A673 (cell line): ENCODE results near the gene TRMT11. TPM values are rescaled to one million over a fixed set of nuclear protein-coding genes. Genes with fewer than 3 reads are reported as not detected.
A peak's percentile ranks its signal among the peaks of the same experiment; 100 is the strongest.

Experiments used
- BruUV-seq: library from RNA; stranded (reverse); fragments of 400-500 nt; replicated peaks from 2 replicates; lab custom pipeline; 2021; lab: Mats Ljungman, UMichigan
- CTCF ChIA-PET: fragments of 300-600 bp; sonication (Branson Sonifier 250); formaldehyde crosslinking; loops from one replicate; lab custom pipeline; 2022; ENCODE audit warnings: antibody characterized with exemption; lab: Charles Lee
- POLR2A ChIA-PET: fragments of 300-600 bp; sonication (Branson Sonifier 250); formaldehyde crosslinking; loops from one replicate; lab custom pipeline; 2022; ENCODE audit warnings: antibody characterized with exemption; ENCODE audit not compliant: low non-redundant PET; lab: Charles Lee
- DNase-seq: peaks from one replicate; pipeline ENCODE4 v3.0.0-alpha.2; 2015; ENCODE audit warnings: low spot score
- H3K27ac ChIP-seq: fragments of 200-600 bp; sonication (generic); 2 replicates; pipeline ENCODE4 v1.5.1; 2016; ENCODE audit warnings: mixed run types, low read depth, mild to moderate bottlenecking, mixed read lengths, antibody characterized with exemption, low read length; ENCODE audit not compliant: poor library complexity, severe bottlenecking
- H3K27me3 ChIP-seq: fragments of 200-600 bp; sonication (generic); replicated peaks from 2 replicates; pipeline ENCODE4 v1.6.1; 2017; ENCODE audit warnings: mixed run types, low read depth, mild to moderate bottlenecking, mixed read lengths, antibody characterized with exemption, low read length; ENCODE audit not compliant: insufficient read depth, poor library complexity
- H3K36me3 ChIP-seq: fragments of 200-600 bp; sonication (generic); 2 replicates; pipeline ENCODE4 v1.6.1; 2016; ENCODE audit warnings: mixed run types, mild to moderate bottlenecking, mixed read lengths, antibody characterized with exemption, low read length; ENCODE audit not compliant: insufficient read depth, poor library complexity, severe bottlenecking
- H3K4me1 ChIP-seq: fragments of 200-600 bp; sonication (generic); 2 replicates; pipeline ENCODE4 v1.6.1; 2017; ENCODE audit warnings: mixed run types, mild to moderate bottlenecking, mixed read lengths, antibody characterized with exemption, low read length; ENCODE audit not compliant: insufficient read depth, poor library complexity, severe bottlenecking
- H3K4me3 ChIP-seq: fragments of 200-600 bp; sonication (generic); 2 replicates; pipeline ENCODE4 v1.5.1; 2016; ENCODE audit warnings: low read depth, mixed run types, mild to moderate bottlenecking, mixed read lengths, low read length; ENCODE audit not compliant: poor library complexity, severe bottlenecking
- H3K9me3 ChIP-seq: fragments of 200-600 bp; sonication (generic); 2 replicates; pipeline ENCODE4 v1.6.1; 2016; ENCODE audit warnings: mixed run types, low read depth, mild to moderate bottlenecking, mixed read lengths, antibody characterized with exemption, low read length; ENCODE audit not compliant: poor library complexity, severe bottlenecking
- CTCF ChIP-seq: fragments of 300-800, 200-600 bp; sonication (generic); conservative IDR thresholded peaks from 2 replicates; pipeline ENCODE4 v1.5.1; 2017; ENCODE audit warnings: low read depth, mild to moderate bottlenecking, antibody characterized with exemption, low read length, moderate library complexity, mixed read lengths
- EZH2 ChIP-seq: fragments of 200-600 bp; sonication (generic); IDR thresholded peaks from 2 replicates; pipeline ENCODE4 v1.6.1; 2017; ENCODE audit warnings: borderline replicate concordance, low read depth, mild to moderate bottlenecking, mixed read lengths, antibody characterized with exemption, low read length; ENCODE audit not compliant: poor library complexity, severe bottlenecking
- intact Hi-C: fragments of 100-400 bp; cut with micrococcal nuclease; formaldehyde crosslinking; loops from one replicate; pipeline ENCODE4 v1.10.0; 2022; ENCODE audit not compliant: unreplicated experiment
- total RNA-seq: library from RNA; stranded (reverse); gene quantifications from 2 replicates; pipeline ENCODE4 v1.2.3, GENCODE V29; 2021

The TRMT11 gene
- total RNA-seq, 1 experiment from 2014 or later, result 29.1 TPM

GRCh38 chr6:125952764-125953501 is 33.4 kb upstream of the TRMT11 start:
- Histone ChIP-seq H3K4me1 (peaks cover 8% of the 10 kb centered on the region), H3K4me3 (no peak overlapping the region), H3K27me3 (no peaks in the 10 kb centered on the region), H3K9me3 (no peaks in the 10 kb centered on the region), H3K27ac (no peak overlapping the region), H3K36me3 (no peaks in the 10 kb centered on the region)
- intact Hi-C loops, result no loop called here
- peak; percentile 60 for DNase-seq
- ChIA-PET POLR2A (no interaction called here), CTCF (interaction anchor here (0.6 to 1.1 kb wide), 3 partner anchors 118 to 161 kb away, joined by 3 to 5 read pairs (median 3); no protein-coding TSS in a partner anchor)
- no TSS peak for BruUV-seq
- TF ChIP-seq EZH2 (no peak), CTCF (peak; percentile 50)

- TF ChIP-seq EZH2 (no peak), CTCF (no peak)
- Histone ChIP-seq H3K27ac (no peak overlapping the region), H3K4me3 (no peak overlapping the region), H3K27me3 (no peaks in the 10 kb centered on the region), H3K4me1 (peaks cover 13% of the 10 kb centered on the region), H3K36me3 (no peaks in the 10 kb centered on the region), H3K9me3 (no peaks in the 10 kb centered on the region)
- ChIA-PET CTCF (interaction anchor here (0.6 to 1.1 kb wide), 3 partner anchors 118 to 162 kb away, joined by 3 to 5 read pairs (median 3); no protein-coding TSS in a partner anchor), POLR2A (no interaction called here)
- no TSS peak for BruUV-seq
- no peak for DNase-seq
- intact Hi-C loops, result no loop called here
Observed at GRCh38 chr6:125953502-125953875, 32.9 kb upstream of the TRMT11 start.

GRCh38 chr6:125954735-125955339 is 31.5 kb upstream of the TRMT11 start:
- no TSS peak for BruUV-seq
- H3K9me3 ChIP-seq, result no peaks in the 10 kb centered on the region
- CTCF ChIA-PET, result interaction anchor here (0.6 kb wide), 1 partner anchor 97 kb away, joined by 5 read pairs; no protein-coding TSS in a partner anchor
- POLR2A ChIA-PET, result no interaction called here
- no peaks in the 10 kb centered on the region for H3K27me3 ChIP-seq
- TF ChIP-seq CTCF (no peak), EZH2 (no peak)
- intact Hi-C loops, result no loop called here
- no peak overlapping the region for H3K27ac ChIP-seq
- peaks cover 13% of the 10 kb centered on the region for H3K4me1 ChIP-seq
- no peak overlapping the region for H3K4me3 ChIP-seq
- H3K36me3 ChIP-seq, result no peaks in the 10 kb centered on the region
- no peak for DNase-seq
